ENCODE results near the gene TRIM63. TPM values are rescaled to one million over a fixed set of nuclear protein-coding genes. Genes with fewer than 3 reads are reported as not detected.

Gene TRIM63
- total and polyA plus RNA-seq, 9 of the 15 experiments (the other 6 are each of a cell fraction or from before 2014, with no cell fraction given): 0.08 to 0.57 (median 0.36) TPM

DNA sequence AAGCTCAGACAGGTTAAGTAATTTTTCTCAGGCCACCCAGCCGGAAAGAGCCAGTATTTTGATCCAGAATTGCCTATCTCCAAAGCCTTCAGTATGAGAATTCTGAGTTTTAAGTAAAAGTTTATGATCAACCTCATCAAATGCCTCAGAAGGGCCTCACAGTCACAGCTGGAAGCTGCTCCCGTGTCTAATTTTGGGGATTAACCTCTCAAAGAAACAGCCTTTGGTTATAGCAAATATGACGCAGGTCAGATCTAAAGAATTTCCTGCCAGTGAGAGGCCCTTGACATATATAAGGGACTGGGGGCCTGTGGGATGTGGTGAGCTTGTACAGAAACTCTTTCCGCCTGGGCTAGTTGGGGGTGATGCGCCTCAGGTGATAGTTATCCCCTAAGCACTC lies 43.6 kb downstream of the TRIM63 start:
- Histone ChIP-seq H4K20me1 (replicated peaks; ENCODE audit: control insufficient read depth, insufficient read depth, low read length) (no peaks in the 10 kb centered on the region), H3K4me3 (no peak overlapping the region), H3K9me3 (replicated peaks; ENCODE audit: control insufficient read depth, insufficient read depth, low read depth, low read length) (no peaks in the 10 kb centered on the region), H3K27me3 (ENCODE audit: control insufficient read depth in 2 of 2, insufficient read depth in 2 of 2, low read length in 2 of 2) (no peaks in the 10 kb centered on the region), H3K79me2 (ENCODE audit: control insufficient read depth, insufficient read depth, low read length) (no peaks in the 10 kb centered on the region), H3K4me1 (replicated peaks in 1 of 2; ENCODE audit: control insufficient read depth in 2 of 2, insufficient read depth in 2 of 2, low read length in 2 of 2) (peaks cover 11 to 34% of the 10 kb centered on the region in 2 experiments; a peak in 3 of 5 replicates), H3K9ac (ENCODE audit: insufficient read depth in 1 of 2, low read depth in 2 of 2, low read length in 2 of 2) (no peak overlapping the region; a peak in 1 of 4 replicates), H3K36me3 (ENCODE audit: control insufficient read depth, insufficient read depth, low read length) (no peaks in the 10 kb centered on the region), H3K9me1 (ENCODE audit: control insufficient read depth, insufficient read depth, low read length) (no peaks in the 10 kb centered on the region), H3K4me2 (ENCODE audit: insufficient read depth, low read length) (no peak overlapping the region), H3K27ac (ENCODE audit: extremely low read depth, low read depth, low read length) (no peak overlapping the region), H2AFZ (ENCODE audit: low read depth, low read length) (no peak overlapping the region)
- ChIA-PET CTCF (ENCODE audit: low intra/inter-chr PET ratio) (no interaction called here), POLR2A (interaction anchor here (0.6 to 1.3 kb wide), 3 partner anchors 127 to 168 kb away, joined by 3 read pairs; no protein-coding TSS in a partner anchor)
- no peak for FAIRE-seq
- no peak for ATAC-seq
- in situ Hi-C loops (cut with MboI): no loop called here
- intact Hi-C loops (cut with micrococcal nuclease): no loop called here
- DNase-seq (ENCODE audit: extremely low read depth in 1 of 4, low spot score in 3 of 4): no peak
- TF ChIP-seq NR2C2 (CRISPR knock-in tag; IDR thresholded peaks at IDR 0.05) (no peak), NR2C2 (tag; IDR thresholded peaks at IDR 0.05) (no peak), DMBX1 (CRISPR knock-in tag; IDR thresholded peaks at IDR 0.05; ENCODE audit: borderline replicate concordance) (no peak), XRCC5 (IDR thresholded peaks at IDR 0.05; ENCODE audit: low read depth, low read length) (no peak), ZNF232 (CRISPR knock-in tag; IDR thresholded peaks at IDR 0.05) (no peak), CHD4 (IDR thresholded peaks at IDR 0.05; ENCODE audit: insufficient read depth, insufficient replicate concordance, low read depth, low read length, poor library complexity, severe bottlenecking) (no peak), JUN (IDR thresholded peaks at IDR 0.05; ENCODE audit: borderline replicate concordance, low read depth, low read length) (no peak), JUN (CRISPR knock-in tag; IDR thresholded peaks at IDR 0.05; ENCODE audit: borderline replicate concordance) (no peak), ATF7 (IDR thresholded peaks at IDR 0.05) (no peak), HNRNPL (IDR thresholded peaks at IDR 0.05; ENCODE audit: low read depth, low read length) (no peak), ZSCAN32 (CRISPR knock-in tag; IDR thresholded peaks at IDR 0.05) (no peak), SIRT6 (IDR thresholded peaks at IDR 0.05; ENCODE audit: low read depth, low read length) (no peak), HNRNPH1 (optimal IDR thresholded peaks at IDR 0.05; ENCODE audit: low read depth, low read length) (no peak), ZNF561 (CRISPR knock-in tag; conservative IDR thresholded peaks at IDR 0.05) (no peak), RHOXF2B (CRISPR knock-in tag; conservative IDR thresholded peaks at IDR 0.05) (no peak), STAT5A (IDR thresholded peaks at IDR 0.05; ENCODE audit: borderline replicate concordance, low read length) (no peak), KLF16 (IDR thresholded peaks at IDR 0.05) (no peak), TOE1 (IDR thresholded peaks at IDR 0.05; ENCODE audit: borderline replicate concordance) (no peak), TOE1 (CRISPR knock-in tag; IDR thresholded peaks at IDR 0.05; ENCODE audit: borderline replicate concordance, low read depth) (no peak), HDAC1 (IDR thresholded peaks at IDR 0.05) (no peak), FOS (IDR thresholded peaks at IDR 0.05; ENCODE audit: extremely low read depth, insufficient read length) (no peak), SAFB (IDR thresholded peaks at IDR 0.05; ENCODE audit: borderline replicate concordance, low read depth, low read length) (no peak)
- no TSS peak for BruUV-seq (replicated peaks)
- 78% methylated on average over 5 of the region's 5 CpGs for whole genome bisulfite sequencing (ENCODE audit: insufficient coverage, low coverage, missing lambda C conversion rate)
